KMS-11 (cell line): Measurements from ENCODE around the gene PRSS56.

Experiments used
- H2AFZ ChIP-seq: fragments of 200-600 bp; sonication (generic); 2 replicates; pipeline ENCODE4 v1.6.1; 2016; ENCODE audit warnings: antibody characterized with exemption, mixed run types, low read depth
- H3K27ac ChIP-seq: fragments of 200-600 bp; sonication (generic); 2 replicates; pipeline ENCODE4 v1.6.1; 2016; ENCODE audit warnings: mild to moderate bottlenecking, mixed run types
- H3K27me3 ChIP-seq: fragments of 200-600 bp; sonication (generic); 2 replicates; pipeline ENCODE4 v1.6.1; 2017; ENCODE audit warnings: mild to moderate bottlenecking, low read depth, mixed run types, moderate library complexity; ENCODE audit not compliant: insufficient read depth
- H3K36me3 ChIP-seq: fragments of 200-600 bp; sonication (generic); 2 replicates; pipeline ENCODE4 v1.6.1; 2017; ENCODE audit warnings: mild to moderate bottlenecking, mixed run types; ENCODE audit not compliant: insufficient read depth
- H3K4me1 ChIP-seq: fragments of 200-600 bp; sonication (generic); 2 replicates; pipeline ENCODE4 v1.6.1; 2016; ENCODE audit warnings: mild to moderate bottlenecking, low read depth, mixed run types; ENCODE audit not compliant: poor library complexity, severe bottlenecking
- H3K4me2 ChIP-seq: fragments of 200-600 bp; sonication (generic); 2 replicates; pipeline ENCODE4 v1.7.0; 2016; ENCODE audit warnings: mild to moderate bottlenecking, mixed run types
- H3K4me3 ChIP-seq: fragments of 200-600 bp; sonication (generic); IDR thresholded peaks from 2 replicates; pipeline ENCODE4 v1.6.1; 2017; ENCODE audit warnings: low read depth, low read length, mixed read lengths; ENCODE audit not compliant: insufficient read depth
- H3K79me2 ChIP-seq: fragments of 200-600 bp; sonication (generic); 2 replicates; pipeline ENCODE4 v1.6.1; 2016; ENCODE audit warnings: low read depth, mixed run types; ENCODE audit not compliant: insufficient read depth
- H3K9ac ChIP-seq: fragments of 200-600 bp; sonication (generic); 2 replicates; pipeline ENCODE4 v1.6.1; 2016; ENCODE audit warnings: mild to moderate bottlenecking, mixed run types
- H4K20me1 ChIP-seq: fragments of 200-600 bp; sonication (generic); 2 replicates; pipeline ENCODE4 v1.6.1; 2016; ENCODE audit warnings: mild to moderate bottlenecking, mixed run types; ENCODE audit not compliant: insufficient read depth
- TF ChIP-seq, protein P1 (sequence below): fragments of 200-600 bp; sonication (generic); conservative IDR thresholded peaks from 2 replicates; pipeline ENCODE4 v1.6.1; 2017; ENCODE audit warnings: low read depth, mild to moderate bottlenecking, antibody characterized with exemption, low read length, moderate library complexity, mixed read lengths

The PRSS56 gene

DNA sequence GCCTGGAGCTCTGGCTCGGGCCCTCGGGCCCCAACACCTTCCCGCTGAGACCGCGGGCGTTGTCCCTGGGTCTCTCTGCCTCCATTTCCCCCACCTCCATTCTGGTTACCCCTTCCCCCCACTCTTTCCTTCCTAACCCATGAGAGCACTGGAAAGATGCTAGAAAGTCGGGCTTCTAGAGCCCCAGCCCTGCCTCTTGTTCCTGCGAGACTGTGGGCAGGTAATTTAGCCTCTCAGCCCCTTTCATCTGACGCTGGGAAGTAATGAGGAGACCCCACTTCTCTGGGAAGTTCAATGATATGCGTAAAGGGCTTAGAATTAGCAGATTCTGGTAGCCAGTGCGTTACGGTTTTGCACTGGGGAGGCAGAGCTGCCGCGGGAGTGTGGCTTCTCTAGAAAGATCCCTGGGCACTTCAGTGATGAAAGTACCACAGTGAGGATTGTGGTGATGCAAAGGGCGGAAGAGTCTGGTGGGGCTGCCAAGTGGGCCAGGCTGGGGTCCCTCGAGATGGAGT, 16.3 kb upstream of the PRSS56 start:
- H3K4me3 ChIP-seq, result no peak overlapping the region
- H3K36me3 ChIP-seq, result no peaks in the 10 kb centered on the region
- peaks cover 31% of the 10 kb centered on the region for H3K27me3 ChIP-seq
- no peaks in the 10 kb centered on the region for H3K79me2 ChIP-seq
- H4K20me1 ChIP-seq, result no peaks in the 10 kb centered on the region
- no peak overlapping the region for H3K9ac ChIP-seq
- H3K4me1 ChIP-seq, result no peaks in the 10 kb centered on the region
- TF ChIP-seq, protein P1, sequence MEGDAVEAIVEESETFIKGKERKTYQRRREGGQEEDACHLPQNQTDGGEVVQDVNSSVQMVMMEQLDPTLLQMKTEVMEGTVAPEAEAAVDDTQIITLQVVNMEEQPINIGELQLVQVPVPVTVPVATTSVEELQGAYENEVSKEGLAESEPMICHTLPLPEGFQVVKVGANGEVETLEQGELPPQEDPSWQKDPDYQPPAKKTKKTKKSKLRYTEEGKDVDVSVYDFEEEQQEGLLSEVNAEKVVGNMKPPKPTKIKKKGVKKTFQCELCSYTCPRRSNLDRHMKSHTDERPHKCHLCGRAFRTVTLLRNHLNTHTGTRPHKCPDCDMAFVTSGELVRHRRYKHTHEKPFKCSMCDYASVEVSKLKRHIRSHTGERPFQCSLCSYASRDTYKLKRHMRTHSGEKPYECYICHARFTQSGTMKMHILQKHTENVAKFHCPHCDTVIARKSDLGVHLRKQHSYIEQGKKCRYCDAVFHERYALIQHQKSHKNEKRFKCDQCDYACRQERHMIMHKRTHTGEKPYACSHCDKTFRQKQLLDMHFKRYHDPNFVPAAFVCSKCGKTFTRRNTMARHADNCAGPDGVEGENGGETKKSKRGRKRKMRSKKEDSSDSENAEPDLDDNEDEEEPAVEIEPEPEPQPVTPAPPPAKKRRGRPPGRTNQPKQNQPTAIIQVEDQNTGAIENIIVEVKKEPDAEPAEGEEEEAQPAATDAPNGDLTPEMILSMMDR, result no peak
- H3K27ac ChIP-seq, result no peak overlapping the region
- H3K4me2 ChIP-seq, result no peak overlapping the region
- no peak overlapping the region for H2AFZ ChIP-seq

DNA sequence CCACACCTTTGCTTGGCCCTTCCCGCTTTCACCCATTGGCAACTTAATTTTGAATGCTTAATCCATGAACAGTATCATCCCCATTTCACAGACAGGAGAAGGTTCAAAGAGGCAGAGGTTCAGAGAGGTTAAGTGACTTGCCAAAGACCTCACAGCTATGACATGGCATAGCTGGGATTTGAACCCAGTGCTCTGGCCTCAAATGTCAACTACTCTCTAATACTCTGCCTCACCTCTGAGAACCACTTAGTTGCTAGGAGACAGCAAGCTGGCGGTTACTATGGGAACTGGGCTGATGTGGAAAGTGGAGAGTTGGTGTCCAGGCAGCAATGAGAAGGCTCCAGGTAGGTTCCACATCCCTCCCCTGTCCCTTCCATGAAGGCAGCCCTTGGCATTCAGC, 15.8 kb upstream of the PRSS56 start:
- TF ChIP-seq, protein P1, result no peak
- Histone ChIP-seq H4K20me1 (no peaks in the 10 kb centered on the region), H2AFZ (no peak overlapping the region), H3K4me3 (no peak overlapping the region), H3K36me3 (no peaks in the 10 kb centered on the region), H3K4me1 (no peaks in the 10 kb centered on the region), H3K27me3 (peaks cover 31% of the 10 kb centered on the region), H3K9ac (no peak overlapping the region), H3K79me2 (no peaks in the 10 kb centered on the region), H3K4me2 (no peak overlapping the region), H3K27ac (no peak overlapping the region)

DNA sequence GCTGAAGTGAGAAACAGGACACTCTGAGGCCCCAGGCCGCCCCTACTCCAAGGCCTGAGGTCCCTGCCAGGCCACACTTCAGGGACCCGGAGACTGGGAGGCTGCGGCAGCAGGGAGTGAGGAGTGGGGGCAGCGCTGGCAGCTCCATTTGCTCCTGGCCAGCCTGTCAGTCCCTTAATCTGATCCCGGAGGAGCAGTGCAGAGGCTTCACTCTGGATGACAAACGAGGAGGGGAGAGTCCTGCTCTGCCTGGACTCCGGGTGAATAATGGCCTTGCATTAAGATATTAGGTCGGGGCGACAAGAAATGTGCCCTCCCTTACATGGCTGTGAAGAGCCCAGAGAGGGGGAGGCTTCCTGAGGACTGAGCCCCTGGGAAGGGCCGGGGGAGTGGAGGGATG, 14.3 kb upstream of the PRSS56 start:
- Histone ChIP-seq H3K79me2 (no peaks in the 10 kb centered on the region), H3K4me2 (no peak overlapping the region), H3K9ac (no peak overlapping the region), H3K4me1 (no peaks in the 10 kb centered on the region), H4K20me1 (no peaks in the 10 kb centered on the region), H3K27ac (no peak overlapping the region), H3K36me3 (no peaks in the 10 kb centered on the region), H3K4me3 (no peak overlapping the region), H3K27me3 (peaks cover 31% of the 10 kb centered on the region), H2AFZ (no peak overlapping the region)
- TF ChIP-seq, protein P1, result no peak

GRCh38 chr2:232506709-232507108, 13.5 kb upstream of the PRSS56 start:
- H4K20me1 ChIP-seq, result no peaks in the 10 kb centered on the region
- no peak overlapping the region for H3K4me3 ChIP-seq
- no peaks in the 10 kb centered on the region for H3K36me3 ChIP-seq
- H3K79me2 ChIP-seq, result no peaks in the 10 kb centered on the region
- no peak overlapping the region for H3K9ac ChIP-seq
- H3K27ac ChIP-seq, result no peak overlapping the region
- H3K4me1 ChIP-seq, result no peaks in the 10 kb centered on the region
- no peak overlapping the region for H2AFZ ChIP-seq
- peaks cover 27% of the 10 kb centered on the region for H3K27me3 ChIP-seq
- TF ChIP-seq, protein P1, result no peak
- H3K4me2 ChIP-seq, result no peak overlapping the region
